Gastroesophageal sphincter (tissue), 4 donors: ENCODE data around the gene COQ10B. TPM values are rescaled to one million over a fixed set of nuclear protein-coding genes. Genes with fewer than 3 reads are reported as not detected.

Experiments
- ATAC-seq: fragments of 150-250 bp; one replicate; pipeline ENCODE4 v1.9.1; 2016; ENCODE audit warnings: mild to moderate bottlenecking, moderate library complexity
- H3K27ac ChIP-seq, 4 donors: fragments of 200-600 bp; sonication (generic) in 3 of 4; 1 replicate in 3 of 4; 2 replicates in 1 of 4; pipeline ENCODE4 v1.5.1; 2016 to 2019
- H3K27me3 ChIP-seq: fragments of 200-600 bp; sonication (generic); one replicate; pipeline ENCODE4 v1.5.1; 2019
- H3K36me3 ChIP-seq, 2 donors: fragments of 200-600 bp; sonication (generic); one replicate each; pipeline ENCODE4 v1.5.1; 2019; ENCODE audit warnings: control low read depth in 1 of 2
- H3K4me1 ChIP-seq, 3 donors: fragments of 200-600 bp; sonication (generic); 1 replicate in 2 of 3; 2 replicates in 1 of 3; pipeline ENCODE4 v1.5.1; 2016 to 2019; ENCODE audit warnings: control low read depth in 2 of 3
- H3K4me3 ChIP-seq, 2 donors: fragments of 200-600 bp; sonication (generic); one replicate each; pipeline ENCODE4 v1.5.1; 2019; ENCODE audit warnings: mild to moderate bottlenecking in 1 of 2, moderate library complexity in 1 of 2
- H3K9me3 ChIP-seq, 3 donors: fragments of 200-600 bp; sonication (generic); one replicate each; pipeline ENCODE4 v1.5.1; 2017 to 2019; ENCODE audit warnings: control low read depth in 2 of 3
- EP300 ChIP-seq: sonication (generic); formaldehyde crosslinking; IDR thresholded peaks from one replicate; pipeline ENCODE4 v1.6.1; 2017; ENCODE audit warnings: antibody characterized with exemption, mild to moderate bottlenecking
- POLR2A ChIP-seq, 2 donors: fragments of 450-650 bp; IDR thresholded peaks; one replicate each; pipeline ENCODE4 v1.6.1; 2017; ENCODE audit warnings: antibody characterized with exemption in 2 of 2, mild to moderate bottlenecking in 2 of 2, moderate library complexity in 1 of 2
- POLR2AphosphoS5 ChIP-seq: sonication (generic); formaldehyde crosslinking; IDR thresholded peaks from one replicate; pipeline ENCODE4 v1.6.1; 2017; ENCODE audit warnings: antibody characterized with exemption
- WGBS, 2 donors: methylation state at CpG; one replicate each; pipeline ENCODE4 v1.1.5; 2018; ENCODE audit warnings: low coverage in 1 of 2; 5-methylcytosine and 5-hydroxymethylcytosine counted together
- total RNA-seq, 4 donors: library from RNA; depleted of rRNA; stranded (reverse); fragments of >200 nt; gene quantifications; one replicate each; pipeline ENCODE4 v1.1.0, GENCODE V29; 2016
- TF ChIP-seq, protein P1 (sequence below), 4 experiments: fragments of 200-600 bp in 2 of 4; fragments of 450-650 bp in 2 of 4; sonication (generic) in 1 of 4; IDR thresholded peaks; one replicate each; pipeline ENCODE4 v1.5.1; 2017 to 2019; ENCODE audit warnings: antibody characterized with exemption in 4 of 4, mild to moderate bottlenecking in 2 of 4, moderate library complexity in 2 of 4

COQ10B gene
- total RNA-seq, 4 donors from 2014 or later, result 36.9 to 66.8 (median 42.2) TPM

DNA sequence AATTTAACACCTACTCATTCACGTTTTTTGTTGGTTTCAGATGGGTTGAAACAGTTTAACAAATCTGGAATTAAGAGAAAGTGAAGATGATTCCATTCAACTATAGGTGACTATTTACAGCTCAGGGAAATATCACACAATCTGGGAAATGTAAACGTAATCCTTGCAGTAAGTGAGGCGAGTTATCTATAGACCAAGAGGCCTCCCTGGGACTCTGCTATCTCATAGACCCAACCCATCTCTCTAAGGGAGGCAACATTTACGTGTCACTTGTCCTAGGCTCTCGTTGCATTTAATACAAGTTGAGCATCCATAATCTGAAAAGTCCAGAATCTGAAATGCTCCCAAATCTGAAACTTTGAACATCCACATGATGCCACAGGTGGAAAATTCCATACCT, 60.6 kb downstream of the COQ10B start:
- TF ChIP-seq, protein P1, sequence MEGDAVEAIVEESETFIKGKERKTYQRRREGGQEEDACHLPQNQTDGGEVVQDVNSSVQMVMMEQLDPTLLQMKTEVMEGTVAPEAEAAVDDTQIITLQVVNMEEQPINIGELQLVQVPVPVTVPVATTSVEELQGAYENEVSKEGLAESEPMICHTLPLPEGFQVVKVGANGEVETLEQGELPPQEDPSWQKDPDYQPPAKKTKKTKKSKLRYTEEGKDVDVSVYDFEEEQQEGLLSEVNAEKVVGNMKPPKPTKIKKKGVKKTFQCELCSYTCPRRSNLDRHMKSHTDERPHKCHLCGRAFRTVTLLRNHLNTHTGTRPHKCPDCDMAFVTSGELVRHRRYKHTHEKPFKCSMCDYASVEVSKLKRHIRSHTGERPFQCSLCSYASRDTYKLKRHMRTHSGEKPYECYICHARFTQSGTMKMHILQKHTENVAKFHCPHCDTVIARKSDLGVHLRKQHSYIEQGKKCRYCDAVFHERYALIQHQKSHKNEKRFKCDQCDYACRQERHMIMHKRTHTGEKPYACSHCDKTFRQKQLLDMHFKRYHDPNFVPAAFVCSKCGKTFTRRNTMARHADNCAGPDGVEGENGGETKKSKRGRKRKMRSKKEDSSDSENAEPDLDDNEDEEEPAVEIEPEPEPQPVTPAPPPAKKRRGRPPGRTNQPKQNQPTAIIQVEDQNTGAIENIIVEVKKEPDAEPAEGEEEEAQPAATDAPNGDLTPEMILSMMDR (IDR thresholded peaks at IDR 0.05), result no peak
- TF ChIP-seq POLR2AphosphoS5 (no peak), POLR2A (IDR thresholded peaks at IDR 0.05) (no peak), EP300 (no peak)
- no peak overlapping the region for H3K4me3 ChIP-seq
- 80 to 88% methylated on average over 3 to 5 of the region's 5 CpGs for WGBS, 2 donors

DNA sequence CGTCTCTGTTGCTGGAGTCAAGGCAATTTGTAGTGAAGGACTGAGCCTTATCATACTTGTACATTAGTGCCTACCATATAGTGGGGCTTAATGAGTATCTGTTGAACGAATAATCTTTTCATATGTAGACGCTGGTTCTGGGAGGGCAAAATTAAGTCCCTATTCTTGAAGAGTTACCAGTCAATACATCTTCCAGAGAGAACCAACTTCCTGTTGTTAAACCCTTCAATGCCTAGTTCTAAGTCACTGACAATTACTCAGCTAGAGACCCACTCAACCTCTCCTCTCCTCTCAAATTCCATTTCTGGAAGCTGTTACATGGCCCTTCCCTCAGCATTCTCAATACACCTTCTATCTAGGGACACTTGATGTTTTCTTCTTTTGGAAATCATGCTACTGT, 61.4 kb downstream of the COQ10B start:
- H3K27me3 ChIP-seq, result no peaks in the 10 kb centered on the region
- H3K36me3 ChIP-seq, result no peaks in the 10 kb centered on the region
- no peaks in the 10 kb centered on the region for H3K9me3 ChIP-seq
- H3K4me1 ChIP-seq, result peaks cover 0 to 45% (median 0%) of the 10 kb centered on the region in 3 donors
- 54 to 63% methylated on average over 3 of the region's 3 CpGs for WGBS, 2 donors
- peak overlapping the region; percentile 82 to 97 (median 92) for H3K27ac ChIP-seq
- no peak for ATAC-seq
- H3K4me3 ChIP-seq, result peak overlapping the region; percentile 58 to 82
- TF ChIP-seq POLR2AphosphoS5 (no peak), EP300 (no peak), POLR2A (IDR thresholded peaks at IDR 0.05) (no peak)
- TF ChIP-seq, protein P1 (IDR thresholded peaks at IDR 0.05), result no peak

More for the DNA sequence above, 60.6 kb downstream of the COQ10B start:
- ATAC-seq, result no peak
- H3K9me3 ChIP-seq, result no peaks in the 10 kb centered on the region
- H3K27me3 ChIP-seq, result no peaks in the 10 kb centered on the region
- H3K27ac ChIP-seq, result no peak overlapping the region
- no peaks in the 10 kb centered on the region for H3K36me3 ChIP-seq
- peaks cover 0 to 38% (median 0%) of the 10 kb centered on the region in 3 donors for H3K4me1 ChIP-seq

DNA sequence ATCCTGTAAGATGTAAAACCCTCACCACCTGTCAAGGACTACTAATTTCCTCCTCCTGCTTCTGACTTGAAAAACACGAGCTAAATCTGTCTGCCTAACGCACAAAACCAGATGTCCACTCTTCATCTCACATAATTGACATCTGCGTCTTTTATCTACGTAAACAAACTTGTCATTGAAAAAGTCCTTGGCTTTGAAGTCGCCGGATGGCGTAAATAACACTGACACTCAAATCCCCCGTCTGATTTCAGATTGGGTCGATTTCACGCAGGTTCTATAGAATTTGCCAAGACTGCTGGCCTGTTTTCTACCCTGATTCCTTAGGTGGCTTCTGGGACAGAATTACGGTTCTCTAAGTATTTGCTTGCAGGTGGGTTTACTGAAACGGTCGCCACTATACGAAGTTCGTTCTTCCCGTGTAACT, 62.0 kb downstream of the COQ10B start:
- 0 to 1% methylated on average over 11 to 16 of the region's 16 CpGs for WGBS, 2 donors

DNA sequence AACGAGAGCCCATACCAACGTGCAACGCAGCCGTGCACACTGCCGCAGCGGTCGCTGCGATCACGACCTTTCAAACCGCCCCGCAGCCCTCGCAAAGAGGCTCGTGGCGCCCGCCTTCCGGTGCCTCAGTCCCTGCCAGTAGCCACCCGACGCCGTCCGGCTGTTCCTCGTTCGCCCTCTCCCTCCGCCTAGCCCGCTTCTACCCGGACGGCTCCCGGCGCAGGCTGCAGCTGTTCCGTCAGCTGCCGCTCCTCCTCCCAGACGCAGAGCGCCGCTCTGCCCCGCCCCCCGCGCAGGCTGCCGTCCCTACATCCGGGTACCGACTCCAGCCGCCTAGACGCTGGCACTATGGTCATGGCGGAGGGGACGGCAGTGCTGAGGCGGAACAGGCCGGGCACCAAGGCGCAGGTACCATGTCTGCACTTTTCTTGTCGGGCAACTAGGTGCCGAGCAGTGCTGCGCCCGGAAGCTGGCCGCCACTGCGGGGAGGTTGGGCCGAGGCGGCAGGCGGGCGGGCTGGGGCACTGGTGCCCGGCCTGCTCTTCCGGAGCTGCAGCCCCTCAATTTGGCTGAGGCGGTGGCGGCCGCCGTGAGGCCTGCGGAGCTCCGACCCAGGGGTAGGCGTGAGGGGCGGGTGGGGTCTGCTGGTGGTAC, 62.5 kb downstream of the COQ10B start, which contains the start of gene MOB4:
Gene MOB4 (plus strand): TSS at position 328 of the 654 bp plus-strand sequence. CDS start 21 bp downstream, at position 349.
- peak; percentile 78 to 84 for TF ChIP-seq POLR2A (IDR thresholded peaks at IDR 0.05)
- no peak for TF ChIP-seq EP300
- peak; percentile 91 for TF ChIP-seq POLR2AphosphoS5
- TF ChIP-seq, protein P1 (IDR thresholded peaks at IDR 0.05), result peak in 2 of 4 experiments; percentile 14 to 26
- Histone ChIP-seq H3K9me3 (no peaks in the 10 kb centered on the region), H3K4me1 (peaks cover 0 to 52% (median 0%) of the 10 kb centered on the region in 3 donors), H3K27me3 (no peaks in the 10 kb centered on the region), H3K36me3 (no peaks in the 10 kb centered on the region), H3K4me3 (peak within 1 kb of the TSS; percentile 58 to 82), H3K27ac (peak within 1 kb of the TSS; percentile 82 to 97 (median 92))
- ATAC-seq, result peak; percentile 99
- WGBS, 2 donors, result 0% methylated on average over 6 of the region's 66 CpGs; no CpG with 5 or more reads in 1 of the 2 donors

More for the DNA sequence above, 62.0 kb downstream of the COQ10B start:
- ATAC-seq, result no peak
- Histone ChIP-seq H3K9me3 (no peaks in the 10 kb centered on the region), H3K27me3 (no peaks in the 10 kb centered on the region), H3K4me3 (peak overlapping the region; percentile 58 to 82), H3K27ac (peak overlapping the region; percentile 82 to 97 (median 92)), H3K4me1 (peaks cover 0 to 50% (median 0%) of the 10 kb centered on the region in 3 donors), H3K36me3 (no peaks in the 10 kb centered on the region)
- TF ChIP-seq EP300, result no peak

DNA sequence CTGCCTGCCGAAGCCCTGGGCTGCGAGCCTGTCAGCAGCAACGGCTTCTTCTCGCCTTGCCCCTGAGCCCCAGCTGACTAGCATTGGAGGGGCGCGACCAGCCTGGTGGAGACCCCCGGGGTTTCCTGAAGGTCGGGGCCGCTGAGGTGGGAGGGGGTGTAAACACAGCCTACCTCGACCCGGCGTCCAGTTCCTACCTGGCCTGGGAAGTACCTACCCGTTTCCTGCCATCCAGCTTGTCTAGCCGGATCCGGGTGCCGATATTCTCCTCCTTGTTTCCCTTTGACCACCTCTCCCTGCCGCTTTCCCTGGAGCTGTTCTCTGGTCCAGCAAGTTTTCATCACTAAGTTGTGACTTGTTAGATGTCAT, 63.0 kb downstream of the COQ10B start:
- Histone ChIP-seq H3K4me3 (peak overlapping the region; percentile 58 to 82), H3K9me3 (no peaks in the 10 kb centered on the region), H3K36me3 (no peaks in the 10 kb centered on the region), H3K27me3 (no peaks in the 10 kb centered on the region), H3K4me1 (peaks cover 0 to 52% (median 0%) of the 10 kb centered on the region in 3 donors), H3K27ac (peak overlapping the region; percentile 69 to 97 (median 92))
- 0 to 5% methylated on average over 4 to 5 of the region's 17 CpGs for WGBS, 2 donors
- no peak for ATAC-seq
- no peak for TF ChIP-seq POLR2A (IDR thresholded peaks at IDR 0.05)
- no peak for TF ChIP-seq EP300
- TF ChIP-seq, protein P1 (IDR thresholded peaks at IDR 0.05), result no peak
- TF ChIP-seq POLR2AphosphoS5, result no peak
